Astrocyte (in vitro differentiated cells and primary cell): Measurements from ENCODE around the gene FRRS1. TPM values are rescaled to one million over a fixed set of nuclear protein-coding genes. Genes with fewer than 3 reads are reported as not detected.

Experiments used
- DNase-seq: peaks from one replicate; pipeline ENCODE4 v3.0.0-alpha.2; 2010; ENCODE audit warnings: low read depth
- FAIRE-seq: peaks from 2 replicates; lab custom pipeline; 2011; peaks lifted over from hg19 to GRCh38; lab: Jason Lieb, UNC
- H2AFZ ChIP-seq: 2 replicates; pipeline ENCODE4 v1.6.0; 2012; ENCODE audit warnings: low read depth, low read length, inconsistent platforms
- H3K27ac ChIP-seq: 2 replicates; pipeline ENCODE4 v1.5.1; 2011; ENCODE audit warnings: low read depth, low read length, inconsistent platforms
- H3K27me3 ChIP-seq: 2 replicates; pipeline ENCODE4 v1.6.0; 2011; ENCODE audit warnings: low read length, inconsistent platforms; ENCODE audit not compliant: insufficient read depth
- H3K36me3 ChIP-seq: 2 replicates; pipeline ENCODE4 v1.5.1; 2011; ENCODE audit warnings: low read length, inconsistent platforms; ENCODE audit not compliant: insufficient read depth
- H3K4me1 ChIP-seq: 2 replicates; pipeline ENCODE4 v1.5.1; 2011; ENCODE audit warnings: low read length, inconsistent platforms; ENCODE audit not compliant: insufficient read depth
- H3K4me2 ChIP-seq: 2 replicates; pipeline ENCODE4 v1.6.0; 2012; ENCODE audit warnings: low read length, inconsistent platforms
- H3K4me3 ChIP-seq: 2 replicates; pipeline ENCODE4 v1.5.1; 2011; ENCODE audit warnings: low read depth, mild to moderate bottlenecking, low read length, inconsistent platforms; ENCODE audit not compliant: insufficient read depth
- H3K79me2 ChIP-seq: 2 replicates; pipeline ENCODE4 v1.6.0; 2012; ENCODE audit warnings: mild to moderate bottlenecking, low read length, inconsistent platforms; ENCODE audit not compliant: insufficient read depth
- H3K9ac ChIP-seq: 2 replicates; pipeline ENCODE4 v1.6.0; 2012; ENCODE audit warnings: mild to moderate bottlenecking, low read length, inconsistent platforms
- H3K9me3 ChIP-seq: 2 replicates; pipeline ENCODE4 v1.5.1; 2012; ENCODE audit warnings: low read depth, mild to moderate bottlenecking, low read length, inconsistent platforms; ENCODE audit not compliant: insufficient read depth
- H4K20me1 ChIP-seq: 2 replicates; pipeline ENCODE4 v1.6.0; 2012; ENCODE audit warnings: low read length, inconsistent platforms; ENCODE audit not compliant: insufficient read depth
- H3K27ac Mint-ChIP-seq: one replicate; pipeline ENCODE4 v1.8.0; 2021; ENCODE audit warnings: mild to moderate bottlenecking, mixed read lengths; ENCODE audit not compliant: unreplicated experiment
- H3K27me3 Mint-ChIP-seq: one replicate; pipeline ENCODE4 v1.8.0; 2021; ENCODE audit warnings: low read depth, mixed read lengths; ENCODE audit not compliant: unreplicated experiment
- H3K36me3 Mint-ChIP-seq: one replicate; pipeline ENCODE4 v1.8.0; 2021; ENCODE audit warnings: low read depth, mixed read lengths; ENCODE audit not compliant: unreplicated experiment
- H3K4me1 Mint-ChIP-seq: one replicate; pipeline ENCODE4 v1.8.0; 2021; ENCODE audit warnings: low read depth, mixed read lengths; ENCODE audit not compliant: unreplicated experiment
- H3K4me3 Mint-ChIP-seq: one replicate; pipeline ENCODE4 v1.8.0; 2021; ENCODE audit warnings: mild to moderate bottlenecking, moderate library complexity, mixed read lengths; ENCODE audit not compliant: unreplicated experiment
- H3K9me3 Mint-ChIP-seq: one replicate; pipeline ENCODE4 v1.8.0; 2021; ENCODE audit warnings: mild to moderate bottlenecking, mixed read lengths; ENCODE audit not compliant: unreplicated experiment
- EZH2 ChIP-seq: IDR thresholded peaks from 2 replicates; pipeline ENCODE4 v1.6.1; 2012; ENCODE audit warnings: mild to moderate bottlenecking, low read length, inconsistent platforms; ENCODE audit not compliant: insufficient read depth
- total RNA-seq: library from RNA; stranded (reverse); gene quantifications from 2 replicates; pipeline ENCODE4 v1.2.1, GENCODE V29; 2021
- TF ChIP-seq, protein P1 (sequence below): IDR thresholded peaks from 2 replicates; pipeline ENCODE4 v1.5.1; 2011; ENCODE audit warnings: low read depth, mild to moderate bottlenecking, inconsistent platforms, low read length, moderate library complexity; ENCODE audit not compliant: insufficient read depth

FRRS1 gene
- total RNA-seq, 1 donor from 2014 or later = 4.5 TPM

DNA sequence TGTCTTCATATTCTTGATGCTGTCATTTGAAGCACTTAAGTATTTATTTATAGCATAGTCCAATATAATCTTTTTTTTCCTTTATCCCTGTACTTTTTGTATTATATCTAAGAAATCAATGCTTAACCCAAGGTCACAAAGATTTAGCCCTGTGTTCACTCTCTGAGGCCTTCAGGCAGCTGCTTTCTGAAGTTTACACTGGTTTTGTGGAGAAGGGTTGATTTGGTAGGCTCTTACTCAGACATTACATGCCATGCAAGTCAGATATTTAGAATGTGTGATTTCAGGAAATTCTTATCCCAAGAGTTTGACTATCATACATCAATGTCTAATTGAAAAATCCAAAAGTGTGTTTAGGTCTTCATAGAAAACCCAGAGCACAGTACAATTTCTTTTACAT, 64.2 kb downstream of the FRRS1 start:
- Mint-ChIP-seq H3K27me3 (no peaks in the 10 kb centered on the region), H3K36me3 (no peaks in the 10 kb centered on the region), H3K4me3 (no peak overlapping the region), H3K4me1 (no peaks in the 10 kb centered on the region), H3K27ac (no peak overlapping the region), H3K9me3 (no peaks in the 10 kb centered on the region)
- H3K27ac ChIP-seq = no peak overlapping the region
- H3K79me2 ChIP-seq = no peaks in the 10 kb centered on the region
- no peak for FAIRE-seq
- no peaks in the 10 kb centered on the region for H3K27me3 ChIP-seq
- no peak overlapping the region for H3K4me2 ChIP-seq
- H3K9ac ChIP-seq = no peak overlapping the region
- TF ChIP-seq, protein P1, sequence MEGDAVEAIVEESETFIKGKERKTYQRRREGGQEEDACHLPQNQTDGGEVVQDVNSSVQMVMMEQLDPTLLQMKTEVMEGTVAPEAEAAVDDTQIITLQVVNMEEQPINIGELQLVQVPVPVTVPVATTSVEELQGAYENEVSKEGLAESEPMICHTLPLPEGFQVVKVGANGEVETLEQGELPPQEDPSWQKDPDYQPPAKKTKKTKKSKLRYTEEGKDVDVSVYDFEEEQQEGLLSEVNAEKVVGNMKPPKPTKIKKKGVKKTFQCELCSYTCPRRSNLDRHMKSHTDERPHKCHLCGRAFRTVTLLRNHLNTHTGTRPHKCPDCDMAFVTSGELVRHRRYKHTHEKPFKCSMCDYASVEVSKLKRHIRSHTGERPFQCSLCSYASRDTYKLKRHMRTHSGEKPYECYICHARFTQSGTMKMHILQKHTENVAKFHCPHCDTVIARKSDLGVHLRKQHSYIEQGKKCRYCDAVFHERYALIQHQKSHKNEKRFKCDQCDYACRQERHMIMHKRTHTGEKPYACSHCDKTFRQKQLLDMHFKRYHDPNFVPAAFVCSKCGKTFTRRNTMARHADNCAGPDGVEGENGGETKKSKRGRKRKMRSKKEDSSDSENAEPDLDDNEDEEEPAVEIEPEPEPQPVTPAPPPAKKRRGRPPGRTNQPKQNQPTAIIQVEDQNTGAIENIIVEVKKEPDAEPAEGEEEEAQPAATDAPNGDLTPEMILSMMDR = no peak
- no peak for TF ChIP-seq EZH2
- no peak overlapping the region for H3K4me3 ChIP-seq
- no peaks in the 10 kb centered on the region for H4K20me1 ChIP-seq
- H3K36me3 ChIP-seq = no peaks in the 10 kb centered on the region
- no peak for DNase-seq
- H3K4me1 ChIP-seq = no peaks in the 10 kb centered on the region
- no peak overlapping the region for H2AFZ ChIP-seq
- no peaks in the 10 kb centered on the region for H3K9me3 ChIP-seq

DNA sequence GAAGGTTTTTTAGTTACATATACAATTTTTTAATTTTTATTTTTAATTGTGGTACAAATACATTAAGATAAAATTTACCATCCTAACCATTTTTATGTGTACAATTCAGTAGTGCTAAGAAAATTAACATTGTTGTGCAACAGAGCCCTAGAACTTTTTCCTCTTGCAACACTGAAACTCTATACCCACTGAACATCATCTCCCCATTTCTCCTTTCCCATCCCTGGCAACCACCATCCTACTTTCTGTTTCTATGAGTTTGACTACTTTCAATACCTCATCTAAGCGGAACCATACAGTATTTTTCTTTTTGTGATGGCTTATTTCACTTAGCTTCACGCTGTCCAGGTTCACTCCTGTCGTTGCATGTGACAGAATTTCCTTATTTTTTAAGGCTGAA, 66.4 kb downstream of the FRRS1 start:
- H3K4me1 ChIP-seq = no peaks in the 10 kb centered on the region
- no peaks in the 10 kb centered on the region for H4K20me1 ChIP-seq
- no peaks in the 10 kb centered on the region for H3K79me2 ChIP-seq
- no peak overlapping the region for H3K4me3 ChIP-seq
- H3K9me3 ChIP-seq = no peaks in the 10 kb centered on the region
- H3K27me3 Mint-ChIP-seq = no peaks in the 10 kb centered on the region
- no peaks in the 10 kb centered on the region for H3K36me3 Mint-ChIP-seq
- no peaks in the 10 kb centered on the region for H3K4me1 Mint-ChIP-seq
- no peaks in the 10 kb centered on the region for H3K9me3 Mint-ChIP-seq
- TF ChIP-seq, protein P1 = no peak
- TF ChIP-seq EZH2 = no peak
- DNase-seq (no peak), FAIRE-seq (no peak)
- H3K27ac ChIP-seq = no peak overlapping the region
- no peak overlapping the region for H3K27ac Mint-ChIP-seq
- no peaks in the 10 kb centered on the region for H3K36me3 ChIP-seq
- no peaks in the 10 kb centered on the region for H3K27me3 ChIP-seq
- no peak overlapping the region for H2AFZ ChIP-seq
- no peak overlapping the region for H3K9ac ChIP-seq
- no peak overlapping the region for H3K4me2 ChIP-seq
- no peak overlapping the region for H3K4me3 Mint-ChIP-seq

DNA sequence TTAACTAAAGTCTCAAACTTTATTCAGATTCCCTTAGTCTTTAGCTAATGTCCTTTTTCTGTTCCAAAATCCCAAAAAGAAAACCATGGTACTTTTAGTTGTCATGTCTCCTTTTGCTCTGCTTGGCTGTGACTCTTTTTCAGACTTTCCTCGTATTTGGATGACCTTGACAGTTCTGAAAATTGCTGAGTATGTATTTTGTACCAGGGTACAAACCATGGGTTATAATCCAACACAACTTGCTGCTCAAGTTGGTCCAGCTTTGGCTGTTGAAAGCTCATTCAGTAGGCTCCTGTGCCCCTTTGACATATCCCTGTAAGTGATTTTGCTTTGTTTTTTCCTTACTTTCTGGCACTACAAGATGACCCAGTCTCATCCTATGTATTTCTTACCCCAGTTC, 68.9 kb downstream of the FRRS1 start:
- DNase-seq = no peak
- Histone ChIP-seq H4K20me1 (no peaks in the 10 kb centered on the region), H3K27ac (no peak overlapping the region), H3K27me3 (no peaks in the 10 kb centered on the region), H3K79me2 (no peaks in the 10 kb centered on the region), H3K4me2 (no peak overlapping the region), H3K9ac (no peak overlapping the region), H3K4me1 (no peaks in the 10 kb centered on the region), H3K4me3 (no peak overlapping the region), H3K36me3 (no peaks in the 10 kb centered on the region), H3K9me3 (no peaks in the 10 kb centered on the region), H2AFZ (no peak overlapping the region)
- H3K9me3 Mint-ChIP-seq = no peaks in the 10 kb centered on the region
- TF ChIP-seq, protein P1 = no peak
- no peak for TF ChIP-seq EZH2
- no peak for FAIRE-seq
- no peaks in the 10 kb centered on the region for H3K4me1 Mint-ChIP-seq
- H3K27me3 Mint-ChIP-seq = no peaks in the 10 kb centered on the region
- no peak overlapping the region for H3K27ac Mint-ChIP-seq
- no peaks in the 10 kb centered on the region for H3K36me3 Mint-ChIP-seq
- H3K4me3 Mint-ChIP-seq = no peak overlapping the region
